ENCODE measurements around the gene F12.
"Not testable (repeated sequence)": the region's sequence is repeated elsewhere in the genome, so short reads cannot be mapped to it uniquely, and the experiment has no call there.

F12 gene

GRCh38 chr5:177367981-177368868, 41.1 kb downstream of the F12 start:
- Mint-ChIP-seq H3K4me3 (no peak overlapping the region), H3K27ac (no peak overlapping the region), H3K36me3 (ENCODE audit: low read depth) (peaks cover 24% of the 10 kb centered on the region), H3K4me1 (ENCODE audit: low read depth) (peaks cover 73% of the 10 kb centered on the region), H3K27me3 (no peaks in the 10 kb centered on the region), H3K9me3 (no peaks in the 10 kb centered on the region)

DNA sequence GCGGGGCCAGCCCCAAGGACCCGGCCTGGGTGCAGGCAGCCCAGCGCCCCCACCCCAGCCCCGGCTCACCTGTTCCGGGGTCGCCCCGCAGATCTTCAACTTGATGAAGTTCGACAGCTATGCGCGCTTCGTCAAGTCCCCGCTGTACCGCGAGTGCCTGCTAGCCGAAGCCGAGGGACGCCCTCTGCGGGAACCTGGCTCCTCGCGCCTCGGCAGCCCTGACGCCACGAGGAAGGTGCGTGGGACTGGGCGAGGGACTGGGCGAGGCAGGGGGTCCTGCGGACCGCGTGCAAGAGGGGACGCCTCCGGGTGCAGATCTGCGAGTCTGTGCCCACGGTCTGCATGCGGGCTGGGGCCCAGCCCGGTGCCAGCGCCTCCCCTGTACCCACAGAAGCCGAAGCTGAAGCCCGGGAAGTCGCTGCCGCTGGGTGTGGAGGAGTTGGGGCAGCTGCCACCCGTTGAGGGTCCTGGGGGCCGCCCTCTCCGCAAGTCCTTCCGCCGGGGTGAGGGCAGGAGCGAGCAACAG, 42.0 kb downstream of the F12 start:
- peaks cover 24% of the 10 kb centered on the region for H3K36me3 Mint-ChIP-seq (ENCODE audit: low read depth)
- peaks cover 73% of the 10 kb centered on the region for H3K4me1 Mint-ChIP-seq (ENCODE audit: low read depth)
- H3K27me3 Mint-ChIP-seq: no peaks in the 10 kb centered on the region
- H3K4me3 Mint-ChIP-seq: no peak overlapping the region
- H3K9me3 Mint-ChIP-seq: no peaks in the 10 kb centered on the region
- H3K27ac Mint-ChIP-seq: no peak overlapping the region

DNA sequence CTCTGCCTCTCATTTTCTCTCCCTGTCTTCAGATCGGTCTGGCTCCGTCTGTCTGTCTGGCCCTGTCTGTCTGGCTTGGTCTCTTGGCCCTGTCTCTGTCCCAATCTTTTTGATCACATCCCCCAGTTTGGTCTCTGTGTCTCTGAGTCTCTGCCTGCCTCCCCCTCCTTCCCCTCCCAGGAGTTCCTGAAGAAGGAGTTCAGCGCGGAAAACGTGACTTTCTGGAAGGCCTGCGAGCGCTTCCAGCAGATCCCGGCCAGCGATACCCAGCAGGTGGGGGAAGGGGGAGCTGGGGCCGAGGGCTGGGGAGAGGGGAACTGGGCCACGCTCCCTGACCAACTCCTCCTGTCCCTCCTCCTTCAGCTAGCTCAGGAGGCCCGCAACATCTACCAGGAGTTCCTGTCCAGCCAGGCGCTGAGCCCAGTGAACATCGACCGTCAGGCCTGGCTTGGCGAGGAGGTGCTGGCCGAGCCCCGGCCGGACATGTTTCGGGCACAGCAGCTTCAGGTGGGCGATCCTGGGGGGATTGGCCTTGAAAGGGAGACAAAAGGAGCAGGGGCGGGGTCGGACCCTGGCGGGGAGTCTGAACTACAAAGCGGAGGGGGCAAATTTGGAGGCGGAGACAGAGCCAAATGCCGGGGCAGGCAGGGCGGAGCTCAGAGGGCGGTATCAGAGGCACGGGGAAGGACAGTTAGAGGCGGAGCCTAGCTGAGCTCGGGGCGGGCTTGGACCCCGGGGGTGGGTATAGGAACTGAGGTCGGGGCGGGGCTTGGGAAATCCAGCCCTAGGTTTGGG, 42.6 kb downstream of the F12 start:
- Mint-ChIP-seq H3K4me3 (no peak overlapping the region), H3K27ac (no peak overlapping the region)

DNA sequence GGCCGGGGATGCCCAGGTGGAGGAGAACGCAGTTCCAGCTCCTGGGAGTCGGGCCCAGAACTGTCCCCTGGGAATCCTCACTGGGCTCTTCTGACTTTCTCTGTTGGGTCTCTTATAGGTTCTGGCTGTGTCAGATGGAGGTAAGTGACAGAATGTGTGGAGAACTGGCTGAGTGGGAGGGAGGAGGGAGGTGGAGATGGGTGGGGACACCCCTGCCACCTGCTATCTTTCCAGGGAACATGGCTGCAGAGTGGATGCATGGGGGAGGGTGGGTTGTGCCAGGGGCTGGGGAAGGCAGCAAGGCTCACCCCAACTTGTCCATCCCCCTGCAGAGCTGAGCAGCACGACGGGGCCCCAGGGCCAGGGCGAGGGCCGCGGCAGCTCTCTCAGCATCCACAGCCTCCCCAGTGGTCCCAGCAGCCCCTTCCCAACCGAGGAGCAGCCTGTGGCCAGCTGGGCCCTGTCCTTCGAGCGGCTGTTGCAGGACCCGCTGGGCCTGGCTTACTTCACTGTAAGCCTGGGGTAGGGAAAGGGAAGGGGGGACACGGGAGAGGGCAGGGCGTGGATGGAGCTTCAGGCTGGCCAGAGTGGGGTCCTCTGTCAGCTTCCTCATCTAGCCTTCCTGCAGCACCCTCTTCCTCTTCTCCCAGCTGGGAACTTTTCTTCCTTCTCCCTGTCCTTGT, 43.4 kb downstream of the F12 start:
- no peaks in the 10 kb centered on the region for H3K27me3 Mint-ChIP-seq
- peaks cover 24% of the 10 kb centered on the region for H3K36me3 Mint-ChIP-seq (ENCODE audit: low read depth)
- no peaks in the 10 kb centered on the region for H3K9me3 Mint-ChIP-seq
- no peak overlapping the region for H3K27ac Mint-ChIP-seq
- peaks cover 74% of the 10 kb centered on the region for H3K4me1 Mint-ChIP-seq (ENCODE audit: low read depth)
- no peak overlapping the region for H3K4me3 Mint-ChIP-seq

More for the DNA sequence above, 42.6 kb downstream of the F12 start:
- Mint-ChIP-seq H3K4me1 (ENCODE audit: low read depth) (peaks cover 73% of the 10 kb centered on the region), H3K9me3 (no peaks in the 10 kb centered on the region), H3K36me3 (ENCODE audit: low read depth) (peaks cover 24% of the 10 kb centered on the region), H3K27me3 (no peaks in the 10 kb centered on the region)

DNA sequence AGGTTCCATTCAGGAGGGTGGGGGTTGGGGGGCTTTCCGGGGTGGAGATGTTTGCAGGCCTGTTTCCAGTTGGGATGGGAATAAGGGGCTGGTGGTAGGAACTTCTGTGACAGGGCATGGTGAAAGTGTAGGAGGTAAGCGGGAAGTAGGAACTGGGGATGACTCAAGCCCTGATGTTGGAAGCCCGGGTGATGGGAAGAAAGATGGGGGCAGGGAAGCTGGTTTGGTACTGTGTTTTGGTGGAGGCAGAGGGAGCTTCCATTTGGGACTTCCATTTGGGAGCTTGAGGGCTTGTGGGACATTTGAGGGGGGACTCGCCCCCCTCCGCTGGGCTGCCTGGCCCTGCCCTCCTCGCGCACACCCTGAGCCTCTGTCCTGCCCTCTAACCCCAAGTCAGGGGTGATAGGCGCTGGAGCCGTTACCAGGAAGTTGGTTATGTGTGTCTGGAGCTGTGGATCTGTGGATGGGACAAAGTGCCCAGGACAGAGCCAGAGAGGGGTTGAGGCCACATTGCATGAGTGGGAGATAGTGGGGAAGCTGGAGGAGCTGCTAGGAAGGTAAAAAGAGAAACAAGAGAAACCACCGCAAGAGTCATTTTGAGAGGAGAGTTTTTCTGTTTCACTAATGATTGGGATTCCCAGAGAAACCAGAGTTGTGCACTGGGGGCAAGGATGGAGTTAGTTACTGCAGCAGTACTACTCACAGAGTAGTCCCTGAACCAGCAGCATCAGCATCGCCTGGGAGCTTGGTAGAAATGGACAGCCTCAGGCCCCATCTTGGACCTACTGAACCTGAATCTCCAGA, 45.0 kb downstream of the F12 start:
- peak overlapping the region; percentile 54 for H3K4me3 Mint-ChIP-seq
- no peaks in the 10 kb centered on the region for H3K27me3 Mint-ChIP-seq
- H3K9me3 Mint-ChIP-seq: no peaks in the 10 kb centered on the region
- H3K4me1 Mint-ChIP-seq (ENCODE audit: low read depth): peaks cover 81% of the 10 kb centered on the region
- peak overlapping the region; percentile 80 for H3K27ac Mint-ChIP-seq
- peaks cover 18% of the 10 kb centered on the region for H3K36me3 Mint-ChIP-seq (ENCODE audit: low read depth)

GRCh38 chr5:177363565-177363964, 45.8 kb downstream of the F12 start:
- Mint-ChIP-seq H3K27ac (no peak overlapping the region), H3K27me3 (no peaks in the 10 kb centered on the region)

DNA sequence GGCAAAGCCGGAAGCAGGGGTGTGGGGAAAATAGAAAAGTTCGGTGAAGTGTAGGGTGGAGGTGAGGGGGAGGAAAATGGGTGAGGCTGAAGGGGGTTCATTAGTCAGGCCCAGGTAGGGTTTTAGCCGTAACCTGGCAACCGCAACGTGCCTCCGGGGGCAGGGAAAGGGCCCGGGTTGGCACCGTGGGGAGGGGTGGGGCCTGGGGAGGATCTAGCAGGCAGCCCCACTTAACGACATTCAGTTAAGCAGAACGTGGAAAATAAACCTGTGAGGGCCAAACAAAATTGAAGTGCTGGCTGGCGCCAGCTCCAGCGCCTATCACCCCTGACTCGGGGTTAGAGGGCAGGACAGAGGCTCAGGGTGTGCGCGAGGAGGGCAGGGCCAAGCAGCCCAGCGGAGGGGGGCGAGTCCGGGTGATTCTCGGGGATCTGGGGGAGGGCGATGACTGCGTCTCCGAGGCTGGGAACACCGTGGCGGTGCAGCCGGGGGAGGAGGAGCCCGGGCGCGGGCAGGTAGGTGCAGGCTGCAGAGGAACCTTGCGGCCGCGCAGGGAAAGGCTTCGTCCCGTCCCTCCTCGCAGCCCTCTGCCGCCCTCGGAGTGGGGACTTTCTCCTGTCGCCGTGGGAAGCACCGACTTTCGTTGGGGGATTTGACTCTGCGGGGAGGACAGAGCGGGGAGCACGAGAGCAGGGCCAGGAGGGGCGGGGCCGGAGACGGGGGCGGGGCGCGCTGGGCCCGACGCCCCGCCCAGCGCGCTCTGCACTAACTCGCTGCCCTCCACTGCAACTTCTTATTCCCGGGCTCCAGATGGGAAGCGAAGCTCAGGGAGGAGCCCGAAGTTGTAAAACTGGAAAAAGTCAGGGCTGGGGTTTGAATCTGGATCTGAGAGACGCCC, 46.5 kb downstream of the F12 start:
- peaks cover 77% of the 10 kb centered on the region for H3K4me1 Mint-ChIP-seq (ENCODE audit: low read depth)
- peak overlapping the region; percentile 66 for H3K27ac Mint-ChIP-seq
- no peaks in the 10 kb centered on the region for H3K9me3 Mint-ChIP-seq
- peak overlapping the region; percentile 67 for H3K4me3 Mint-ChIP-seq
- H3K27me3 Mint-ChIP-seq: no peaks in the 10 kb centered on the region
- peaks cover 5% of the 10 kb centered on the region for H3K36me3 Mint-ChIP-seq (ENCODE audit: low read depth)

More at GRCh38 chr5:177363565-177363964, 45.8 kb downstream of the F12 start:
- peak overlapping the region; percentile 67 for H3K4me3 Mint-ChIP-seq
- H3K36me3 Mint-ChIP-seq (ENCODE audit: low read depth): peaks cover 10% of the 10 kb centered on the region
- no peaks in the 10 kb centered on the region for H3K9me3 Mint-ChIP-seq
- H3K4me1 Mint-ChIP-seq (ENCODE audit: low read depth): peaks cover 81% of the 10 kb centered on the region

DNA sequence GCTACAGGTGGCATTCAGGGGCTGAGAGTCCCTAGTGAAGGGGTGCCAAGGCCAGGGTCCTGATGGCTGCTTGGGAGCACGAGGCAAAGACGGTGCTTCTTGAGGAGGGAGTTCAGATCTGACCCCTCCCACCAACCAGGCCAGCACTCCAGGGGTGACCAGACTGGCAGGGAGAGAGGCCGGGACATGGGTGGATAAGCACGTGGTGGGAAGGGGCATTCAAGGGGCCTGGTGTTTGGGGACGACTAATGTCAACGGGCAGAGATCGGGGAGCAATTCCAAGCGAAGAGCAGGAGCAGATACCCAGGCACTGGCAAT, 47.1 kb downstream of the F12 start:
- Mint-ChIP-seq H3K27me3 (no peaks in the 10 kb centered on the region), H3K9me3 (no peaks in the 10 kb centered on the region), H3K36me3 (ENCODE audit: low read depth) (peaks cover 5% of the 10 kb centered on the region), H3K4me1 (ENCODE audit: low read depth) (peaks cover 83% of the 10 kb centered on the region), H3K27ac (peak overlapping the region; percentile 66), H3K4me3 (peak overlapping the region; percentile 67)

GRCh38 chr5:177361418-177362291, 47.7 kb downstream of the F12 start:
- H3K9me3 Mint-ChIP-seq: no peaks in the 10 kb centered on the region
- H3K4me3 Mint-ChIP-seq: peak overlapping the region; percentile 67
- H3K4me1 Mint-ChIP-seq (ENCODE audit: low read depth): peaks cover 89% of the 10 kb centered on the region
- H3K27ac Mint-ChIP-seq: peak overlapping the region; percentile 66
- H3K27me3 Mint-ChIP-seq: no peaks in the 10 kb centered on the region
- H3K36me3 Mint-ChIP-seq (ENCODE audit: low read depth): peaks cover 5% of the 10 kb centered on the region

DNA sequence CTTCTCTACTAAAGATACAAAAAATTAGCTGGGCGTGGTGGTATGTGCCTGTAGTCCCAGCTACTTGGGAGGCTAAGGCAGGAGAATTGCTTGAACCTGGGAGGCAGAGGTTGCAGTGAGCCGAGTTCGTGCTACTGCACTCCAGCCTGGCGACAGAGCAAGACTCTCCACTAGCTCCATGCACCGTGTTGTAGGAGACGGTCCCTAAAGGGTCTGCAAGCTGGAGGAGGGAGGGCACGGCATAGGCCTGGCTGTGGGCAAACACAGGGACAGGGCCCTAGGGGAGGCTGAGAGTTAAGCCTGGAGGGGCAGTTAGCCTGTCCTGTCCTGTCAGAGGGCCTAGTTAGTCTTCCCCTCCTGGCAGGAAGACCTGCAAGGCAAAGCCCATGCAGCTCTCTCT, 48.6 kb downstream of the F12 start:
- peaks cover 91% of the 10 kb centered on the region for H3K4me1 Mint-ChIP-seq (ENCODE audit: low read depth)
- H3K36me3 Mint-ChIP-seq (ENCODE audit: low read depth); H3K27me3 Mint-ChIP-seq; H3K4me3 Mint-ChIP-seq; H3K9me3 Mint-ChIP-seq; H3K27ac Mint-ChIP-seq: not testable (repeated sequence)

GRCh38 chr5:177359860-177360259, 49.5 kb downstream of the F12 start:
- peaks cover 90% of the 10 kb centered on the region for H3K4me1 Mint-ChIP-seq (ENCODE audit: low read depth)
- no peaks in the 10 kb centered on the region for H3K36me3 Mint-ChIP-seq (ENCODE audit: low read depth)
- no peaks in the 10 kb centered on the region for H3K27me3 Mint-ChIP-seq
- peaks cover 4% of the 10 kb centered on the region for H3K9me3 Mint-ChIP-seq
- peak overlapping the region; percentile 54 for H3K27ac Mint-ChIP-seq
- peak overlapping the region; percentile 90 for H3K4me3 Mint-ChIP-seq

GRCh38 chr5:177359451-177359851, 49.9 kb downstream of the F12 start:
- Mint-ChIP-seq H3K27me3 (no peaks in the 10 kb centered on the region), H3K36me3 (ENCODE audit: low read depth) (no peaks in the 10 kb centered on the region), H3K9me3 (peaks cover 4% of the 10 kb centered on the region), H3K4me3 (peak overlapping the region; percentile 90), H3K27ac (peak overlapping the region; percentile 90), H3K4me1 (ENCODE audit: low read depth) (peaks cover 90% of the 10 kb centered on the region)
